Measurements from ENCODE around the gene DYSF.

The DYSF gene

DNA sequence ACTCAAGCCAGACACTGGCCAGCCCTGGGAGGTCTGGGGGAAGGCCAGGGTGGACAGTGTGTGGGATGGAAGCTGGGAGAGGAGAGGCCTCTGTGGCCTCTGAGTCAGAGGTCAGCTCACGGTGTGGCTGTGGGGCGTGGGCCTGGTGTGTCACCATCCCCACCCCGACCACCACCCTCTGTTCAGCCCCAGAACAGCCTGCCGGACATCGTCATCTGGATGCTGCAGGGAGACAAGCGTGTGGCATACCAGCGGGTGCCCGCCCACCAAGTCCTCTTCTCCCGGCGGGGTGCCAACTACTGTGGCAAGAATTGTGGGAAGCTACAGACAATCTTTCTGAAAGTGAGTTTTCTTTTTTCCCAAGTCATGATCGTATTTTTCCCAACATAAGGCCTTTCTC, 110.5 kb downstream of the DYSF start:
- H3K4me3 ChIP-seq (ENCODE audit: low read length) = no peak overlapping the region
- TF ChIP-seq, protein P1, sequence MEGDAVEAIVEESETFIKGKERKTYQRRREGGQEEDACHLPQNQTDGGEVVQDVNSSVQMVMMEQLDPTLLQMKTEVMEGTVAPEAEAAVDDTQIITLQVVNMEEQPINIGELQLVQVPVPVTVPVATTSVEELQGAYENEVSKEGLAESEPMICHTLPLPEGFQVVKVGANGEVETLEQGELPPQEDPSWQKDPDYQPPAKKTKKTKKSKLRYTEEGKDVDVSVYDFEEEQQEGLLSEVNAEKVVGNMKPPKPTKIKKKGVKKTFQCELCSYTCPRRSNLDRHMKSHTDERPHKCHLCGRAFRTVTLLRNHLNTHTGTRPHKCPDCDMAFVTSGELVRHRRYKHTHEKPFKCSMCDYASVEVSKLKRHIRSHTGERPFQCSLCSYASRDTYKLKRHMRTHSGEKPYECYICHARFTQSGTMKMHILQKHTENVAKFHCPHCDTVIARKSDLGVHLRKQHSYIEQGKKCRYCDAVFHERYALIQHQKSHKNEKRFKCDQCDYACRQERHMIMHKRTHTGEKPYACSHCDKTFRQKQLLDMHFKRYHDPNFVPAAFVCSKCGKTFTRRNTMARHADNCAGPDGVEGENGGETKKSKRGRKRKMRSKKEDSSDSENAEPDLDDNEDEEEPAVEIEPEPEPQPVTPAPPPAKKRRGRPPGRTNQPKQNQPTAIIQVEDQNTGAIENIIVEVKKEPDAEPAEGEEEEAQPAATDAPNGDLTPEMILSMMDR (conservative IDR thresholded peaks at IDR 0.05; ENCODE audit: low read length) = no peak
- DNase-seq (ENCODE audit: low read depth) = peak; percentile 12

DNA sequence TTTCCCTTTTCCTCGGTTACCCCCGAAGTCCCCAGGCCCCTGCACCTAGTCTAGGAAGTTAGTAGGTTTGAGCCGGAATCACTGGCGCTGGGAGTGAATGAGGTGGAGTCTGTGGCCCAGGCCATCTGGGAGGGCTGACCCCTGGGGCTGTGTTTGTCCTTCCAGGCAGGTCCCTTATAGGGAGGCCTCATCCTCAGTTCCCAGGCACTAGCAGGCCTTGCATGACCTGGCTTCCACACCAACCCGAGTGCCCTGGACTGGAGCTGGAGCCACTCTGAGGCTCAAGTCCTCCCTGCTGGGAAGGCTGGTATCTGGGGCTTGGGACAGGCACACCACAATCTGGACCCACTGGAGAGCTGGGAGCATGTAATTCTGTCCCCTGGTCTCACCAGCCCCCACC, 111.0 kb downstream of the DYSF start:
- no peak for DNase-seq (ENCODE audit: low read depth)
- TF ChIP-seq, protein P1 (conservative IDR thresholded peaks at IDR 0.05; ENCODE audit: low read length) = no peak
- no peak overlapping the region for H3K4me3 ChIP-seq (ENCODE audit: low read length)

DNA sequence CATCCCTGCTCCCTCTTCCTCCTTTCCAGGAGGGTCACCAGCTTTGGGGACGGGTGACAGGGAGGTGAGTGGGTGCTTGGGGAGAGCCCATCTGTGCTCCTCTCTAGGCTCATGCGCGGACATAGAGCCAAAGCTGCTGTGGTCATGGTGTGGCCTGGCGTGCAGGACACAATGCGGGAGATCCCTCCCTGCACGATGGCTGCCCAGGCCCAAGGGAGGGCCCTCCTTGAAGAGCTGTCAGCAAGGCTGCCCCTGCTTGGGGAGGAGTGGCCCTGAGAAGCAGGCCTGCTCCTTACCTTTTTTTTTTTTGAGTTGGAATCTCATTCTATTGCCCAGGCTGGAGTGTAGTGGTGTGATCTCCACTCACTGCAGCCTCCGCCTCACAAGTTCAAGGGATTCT, 111.4 kb downstream of the DYSF start:
- H3K4me3 ChIP-seq (ENCODE audit: low read length) = no peak overlapping the region
- TF ChIP-seq, protein P1 (conservative IDR thresholded peaks at IDR 0.05; ENCODE audit: low read length) = no peak
- no peak for DNase-seq (ENCODE audit: low read depth)

DNA sequence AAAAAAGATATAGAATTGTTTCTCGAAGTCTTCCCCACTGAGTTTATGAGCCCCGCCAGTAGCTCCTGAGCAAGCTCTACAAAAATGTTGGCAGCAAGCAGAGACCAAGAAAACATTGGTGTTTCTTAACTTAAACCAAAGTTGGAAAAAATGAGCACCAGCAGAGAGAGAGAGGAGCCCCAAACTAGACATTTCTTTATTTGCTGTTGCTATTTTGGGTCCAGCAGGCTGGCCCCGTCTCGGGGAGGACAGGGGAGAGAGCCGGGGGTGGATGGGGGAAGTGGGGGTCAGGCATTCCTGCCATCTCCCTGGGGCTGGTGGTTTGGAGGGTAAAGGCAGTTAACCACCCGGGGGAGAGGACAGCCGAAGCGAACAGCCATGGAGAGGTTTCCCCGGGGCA, 113.0 kb downstream of the DYSF start:
- TF ChIP-seq, protein P1 (conservative IDR thresholded peaks at IDR 0.05; ENCODE audit: low read length) = no peak
- DNase-seq (ENCODE audit: low read depth) = peak; percentile 68
- no peak overlapping the region for H3K4me3 ChIP-seq (ENCODE audit: low read length)

DNA sequence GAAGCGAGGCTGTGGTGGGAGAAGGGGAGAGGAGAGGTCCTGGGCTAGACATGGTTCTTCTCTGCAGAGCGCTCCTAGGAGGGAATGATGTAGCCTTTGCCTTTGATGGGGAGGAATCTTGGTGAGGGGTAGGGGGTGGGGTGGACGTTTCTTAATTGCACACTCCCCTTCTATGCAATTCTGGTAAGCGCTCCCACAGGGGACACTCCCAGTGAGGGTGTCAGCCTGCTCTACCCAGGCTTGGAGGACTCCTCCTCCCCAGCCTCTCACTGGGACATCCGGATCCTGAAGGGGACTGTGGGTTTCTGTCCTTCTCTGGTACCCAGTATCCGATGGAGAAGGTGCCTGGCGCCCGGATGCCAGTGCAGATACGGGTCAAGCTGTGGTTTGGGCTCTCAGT, 114.3 kb downstream of the DYSF start:
- no peak overlapping the region for H3K4me3 ChIP-seq (ENCODE audit: low read length)
- no peak for DNase-seq (ENCODE audit: low read depth)
- TF ChIP-seq, protein P1 (conservative IDR thresholded peaks at IDR 0.05; ENCODE audit: low read length) = no peak

DNA sequence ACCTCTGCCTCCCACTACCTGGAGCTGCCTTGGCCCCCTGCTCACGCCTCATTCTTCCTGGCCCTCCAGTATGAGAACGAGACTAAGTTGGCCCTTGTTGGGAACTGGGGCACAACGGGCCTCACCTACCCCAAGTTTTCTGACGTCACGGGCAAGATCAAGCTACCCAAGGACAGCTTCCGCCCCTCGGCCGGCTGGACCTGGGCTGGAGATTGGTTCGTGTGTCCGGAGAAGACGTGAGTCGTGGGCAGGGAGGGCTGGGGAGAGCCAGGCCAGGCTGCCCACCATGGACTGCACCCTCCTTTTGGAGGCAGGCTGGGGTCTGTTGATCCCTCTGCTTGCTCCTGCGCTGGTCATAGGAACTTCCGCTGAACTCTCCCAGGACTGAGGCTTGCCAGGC, 114.7 kb downstream of the DYSF start:
- no peak for DNase-seq (ENCODE audit: low read depth)
- H3K4me3 ChIP-seq (ENCODE audit: low read length) = no peak overlapping the region
- TF ChIP-seq, protein P1 (conservative IDR thresholded peaks at IDR 0.05; ENCODE audit: low read length) = no peak

DNA sequence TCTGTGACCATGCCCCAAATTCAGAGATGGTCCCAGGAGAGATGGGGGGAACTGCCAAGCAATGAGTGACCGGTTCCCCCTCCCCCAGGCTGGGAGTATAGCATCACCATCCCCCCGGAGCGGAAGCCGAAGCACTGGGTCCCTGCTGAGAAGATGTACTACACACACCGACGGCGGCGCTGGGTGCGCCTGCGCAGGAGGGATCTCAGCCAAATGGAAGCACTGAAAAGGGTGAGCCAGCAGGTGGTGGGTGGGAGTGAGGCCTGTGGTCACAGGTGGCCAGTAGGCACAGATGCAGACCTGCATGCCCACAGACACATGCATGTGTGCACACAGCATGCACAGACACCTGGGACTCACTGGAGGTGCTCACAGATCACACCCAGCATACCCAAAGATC, 117.2 kb downstream of the DYSF start:
- DNase-seq (ENCODE audit: low read depth) = no peak
- TF ChIP-seq, protein P1 (conservative IDR thresholded peaks at IDR 0.05; ENCODE audit: low read length) = no peak
- H3K4me3 ChIP-seq (ENCODE audit: low read length) = no peak overlapping the region
